Skeletal muscle tissue (tissue), 4 donors: ENCODE measurements around the gene IL34. TPM values are rescaled to one million over a fixed set of nuclear protein-coding genes. Genes with fewer than 3 reads are reported as not detected.

Source experiments
- H3K27ac ChIP-seq: one replicate; pipeline ENCODE4 v1.7.0; 2013; ENCODE audit warnings: mild to moderate bottlenecking, low read depth, low read length, inconsistent platforms
- H3K27me3 ChIP-seq, 3 donors: one replicate each; pipeline ENCODE4 v1.7.0; 2013; ENCODE audit warnings: low read length in 3 of 3; ENCODE audit not compliant: control insufficient read depth in 3 of 3, insufficient read depth in 3 of 3
- H3K36me3 ChIP-seq, 3 donors: one replicate each; pipeline ENCODE4 v1.7.0; 2013; ENCODE audit warnings: low read length in 3 of 3; ENCODE audit not compliant: control insufficient read depth in 3 of 3, insufficient read depth in 3 of 3
- H3K4me1 ChIP-seq, 3 donors: one replicate each; pipeline ENCODE4 v1.7.0; 2013; ENCODE audit warnings: low read length in 3 of 3, mild to moderate bottlenecking in 3 of 3; ENCODE audit not compliant: control insufficient read depth in 3 of 3, insufficient read depth in 3 of 3
- H3K4me3 ChIP-seq, 3 donors: one replicate each; pipeline ENCODE4 v1.7.0; 2013; ENCODE audit warnings: low read length in 3 of 3
- H3K9ac ChIP-seq, 3 donors: one replicate each; pipeline ENCODE4 v1.7.0; 2013; ENCODE audit warnings: low read length in 3 of 3, mild to moderate bottlenecking in 3 of 3, moderate library complexity in 2 of 3, low read depth in 1 of 3
- H3K9me3 ChIP-seq, 3 donors: one replicate each; pipeline ENCODE4 v1.7.0; 2013; ENCODE audit warnings: low read length in 3 of 3; ENCODE audit not compliant: control insufficient read depth in 3 of 3
- total RNA-seq: library from RNA; depleted of rRNA; stranded (reverse); fragments of >200 nt; gene quantifications from one replicate; pipeline ENCODE4 v1.2.3, GENCODE V29; 2014
- donor health status: Osteomylitis.

Gene IL34
- total RNA-seq, 1 donor from 2014 or later = 6.8 TPM

- H3K4me1 ChIP-seq = peaks cover 80 to 89% (median 88%) of the 10 kb centered on the region in 3 donors
- peak overlapping the region; percentile 36 to 81 (median 65) for H3K9ac ChIP-seq
Measured at GRCh38 chr16:70687671-70688245, 41.4 kb downstream of the IL34 start.

GRCh38 chr16:70688246-70688742 lies 41.9 kb downstream of the IL34 start:
- no peaks in the 10 kb centered on the region for H3K36me3 ChIP-seq
- H3K4me3 ChIP-seq = peak overlapping the region in 1 of 3 donors; percentile 63
- H3K27ac ChIP-seq = peak overlapping the region; percentile 96
- peaks cover 80 to 89% (median 88%) of the 10 kb centered on the region in 3 donors for H3K4me1 ChIP-seq
- H3K9me3 ChIP-seq = no peaks in the 10 kb centered on the region
- no peaks in the 10 kb centered on the region for H3K27me3 ChIP-seq
- peak overlapping the region; percentile 36 to 81 (median 65) for H3K9ac ChIP-seq

More at GRCh38 chr16:70687671-70688245, 41.4 kb downstream of the IL34 start:
- H3K9me3 ChIP-seq = no peaks in the 10 kb centered on the region
- no peaks in the 10 kb centered on the region for H3K27me3 ChIP-seq
- H3K36me3 ChIP-seq = peaks cover 0 to 5% (median 0%) of the 10 kb centered on the region in 3 donors
- H3K4me3 ChIP-seq = peak overlapping the region in 1 of 3 donors; percentile 35
- H3K27ac ChIP-seq = peak overlapping the region; percentile 96

- Histone ChIP-seq H3K9ac (peak overlapping the region; percentile 50 to 82 (median 70)), H3K4me1 (peaks cover 87 to 89% (median 88%) of the 10 kb centered on the region in 3 donors), H3K9me3 (no peaks in the 10 kb centered on the region), H3K36me3 (no peaks in the 10 kb centered on the region), H3K4me3 (no peak overlapping the region), H3K27me3 (no peaks in the 10 kb centered on the region), H3K27ac (peak overlapping the region; percentile 96)
Measured at GRCh38 chr16:70689035-70689969, 42.9 kb downstream of the IL34 start.

- peaks cover 91 to 92% (median 91%) of the 10 kb centered on the region in 3 donors for H3K4me1 ChIP-seq
Measured at GRCh38 chr16:70689970-70690891, 43.9 kb downstream of the IL34 start.

GRCh38 chr16:70691223-70692129 lies 45.1 kb downstream of the IL34 start:
- Histone ChIP-seq H3K9ac (peak overlapping the region; percentile 70 to 82 (median 72)), H3K27ac (peak overlapping the region; percentile 96), H3K27me3 (no peaks in the 10 kb centered on the region), H3K9me3 (no peaks in the 10 kb centered on the region), H3K4me3 (peak overlapping the region in 2 of 3 donors; percentile 27 to 45), H3K36me3 (no peaks in the 10 kb centered on the region), H3K4me1 (peaks cover 99 to 100% (median 99%) of the 10 kb centered on the region in 3 donors)

More at GRCh38 chr16:70689970-70690891, 43.9 kb downstream of the IL34 start:
- Histone ChIP-seq H3K9ac (peak overlapping the region; percentile 50 to 82 (median 70)), H3K27ac (peak overlapping the region; percentile 96), H3K9me3 (no peaks in the 10 kb centered on the region), H3K27me3 (no peaks in the 10 kb centered on the region), H3K36me3 (no peaks in the 10 kb centered on the region), H3K4me3 (no peak overlapping the region)

- no peaks in the 10 kb centered on the region for H3K27me3 ChIP-seq
- peaks cover 97 to 100% (median 99%) of the 10 kb centered on the region in 3 donors for H3K4me1 ChIP-seq
- peak overlapping the region; percentile 56 to 82 (median 70) for H3K9ac ChIP-seq
- no peaks in the 10 kb centered on the region for H3K36me3 ChIP-seq
- H3K9me3 ChIP-seq = no peaks in the 10 kb centered on the region
- peak overlapping the region; percentile 96 for H3K27ac ChIP-seq
- peak overlapping the region in 2 of 3 donors; percentile 27 to 45 for H3K4me3 ChIP-seq
Measured at GRCh38 chr16:70692130-70692872, 45.9 kb downstream of the IL34 start.

- no peaks in the 10 kb centered on the region for H3K9me3 ChIP-seq
- peaks cover 94 to 100% (median 99%) of the 10 kb centered on the region in 3 donors for H3K4me1 ChIP-seq
- peak overlapping the region; percentile 96 for H3K27ac ChIP-seq
- H3K9ac ChIP-seq = peak overlapping the region; percentile 56 to 82 (median 70)
- no peaks in the 10 kb centered on the region for H3K36me3 ChIP-seq
- H3K4me3 ChIP-seq = peak overlapping the region in 2 of 3 donors; percentile 40 to 52
- no peaks in the 10 kb centered on the region for H3K27me3 ChIP-seq
Measured at GRCh38 chr16:70692873-70693671, 46.7 kb downstream of the IL34 start.
